Transverse colon (tissue), 4 donors: Measurements from ENCODE around the gene GLRA2. TPM values are rescaled to one million over a fixed set of nuclear protein-coding genes. Genes with fewer than 3 reads are reported as not detected.

Source experiments
- DNase-seq: peaks from one replicate; pipeline ENCODE4 v3.0.0-alpha.2; 2019
- H3K27ac ChIP-seq, 4 donors: fragments of 200-600 bp; sonication (generic); 2 replicates each; pipeline ENCODE4 v1.5.1; 2016 to 2018; ENCODE audit warnings: inconsistent platforms in 4 of 4
- H3K27me3 ChIP-seq: fragments of 200-600 bp; sonication (generic); 2 replicates; pipeline ENCODE4 v1.5.1; 2017; ENCODE audit warnings: inconsistent platforms
- H3K36me3 ChIP-seq, 4 donors: fragments of 200-600 bp; sonication (generic); 2 replicates each; pipeline ENCODE4 v1.5.1; 2017 to 2019; ENCODE audit warnings: inconsistent platforms in 4 of 4
- H3K4me1 ChIP-seq, 4 donors: fragments of 200-600 bp; sonication (generic); 2 replicates each; pipeline ENCODE4 v1.5.1; 2017 to 2020; ENCODE audit warnings: inconsistent platforms in 4 of 4
- H3K4me3 ChIP-seq, 4 donors: fragments of 200-600 bp; sonication (generic); 1 replicate in 1 of 4; 2 replicates in 3 of 4; pipeline versions ENCODE4 v1.5.1 to v1.6.1; 2017 to 2019; ENCODE audit warnings: inconsistent platforms in 4 of 4
- H3K9me3 ChIP-seq, 2 donors: fragments of 200-600 bp; sonication (generic); 2 replicates each; pipeline ENCODE4 v1.5.1; 2017 to 2019; ENCODE audit warnings: inconsistent platforms in 2 of 2
- EP300 ChIP-seq: sonication (generic); formaldehyde crosslinking; IDR thresholded peaks from one replicate; pipeline ENCODE4 v1.6.1; 2017; ENCODE audit warnings: antibody characterized with exemption, low read depth
- POLR2A ChIP-seq: fragments of 450-650 bp; IDR thresholded peaks from one replicate; pipeline ENCODE4 v1.6.1; 2016; ENCODE audit warnings: antibody characterized with exemption, mild to moderate bottlenecking, moderate library complexity
- POLR2AphosphoS5 ChIP-seq, 3 donors: sonication (generic); formaldehyde crosslinking; IDR thresholded peaks; one replicate each; pipeline ENCODE4 v1.6.1; 2016; ENCODE audit warnings: antibody characterized with exemption in 3 of 3
- WGBS, 2 donors: methylation state at CpG; one replicate each; pipeline ENCODE4 v1.1.5; 2018; ENCODE audit warnings: low coverage in 1 of 2; 5-methylcytosine and 5-hydroxymethylcytosine counted together
- in situ Hi-C, 4 donors: fragments of 200-750 bp; cut with MboI; loops; one replicate each; pipeline versions ENCODE4 v1.15.0 to v1.15.1; 2017; ENCODE audit warnings: low sequenced_read_pairs in 3 of 4, low pct_ligation_motif_present in 1 of 4, low pct_unique_long_range_greater_than_20kb in 1 of 4
- intact Hi-C: fragments of 100-400 bp; cut with DNase I; formaldehyde crosslinking; loops from one replicate; pipeline ENCODE4 v1.15.1; 2023; ENCODE audit warnings: low total_unique reads
- total RNA-seq, 4 donors: library from RNA; depleted of rRNA; stranded (reverse); fragments of >200 nt; gene quantifications; one replicate each; pipeline ENCODE4 v1.1.0, GENCODE V29; 2016
- TF ChIP-seq, protein P1 (sequence below), 5 experiments: fragments of 200-600 bp in 3 of 5; fragments of 450-650 bp in 2 of 5; sonication (generic) in 3 of 5; IDR thresholded peaks; 1 replicate in 2 of 5; 2 replicates in 3 of 5; pipeline ENCODE4 v1.5.1; 2016 to 2017; ENCODE audit warnings: antibody characterized with exemption in 5 of 5, inconsistent platforms in 3 of 5, mild to moderate bottlenecking in 2 of 5, moderate library complexity in 1 of 5

GLRA2 gene
- total RNA-seq, 4 donors from 2014 or later: 0.79 to 1.8 TPM; not detected in 2

DNA sequence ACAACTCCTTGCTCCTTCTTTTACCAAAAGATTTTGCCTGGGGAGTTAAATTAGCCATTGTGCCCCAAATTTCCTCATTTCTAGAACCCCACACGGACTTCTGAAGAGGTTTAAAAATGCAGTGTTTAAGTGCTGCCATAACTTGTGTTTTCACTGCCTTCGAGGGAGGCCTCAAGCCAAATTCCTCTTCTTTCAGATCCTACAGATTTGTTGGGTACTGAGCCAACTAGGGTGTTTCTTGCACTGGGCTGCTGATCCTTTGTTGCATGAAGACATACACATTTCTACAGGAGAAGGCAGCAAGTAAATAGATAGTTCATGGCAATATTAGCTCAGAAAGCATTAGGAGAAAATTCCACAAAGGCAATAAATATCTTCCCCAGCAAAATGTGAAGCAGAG is 43.8 kb downstream of the GLRA2 start:
- H3K27ac ChIP-seq: no peak overlapping the region
- intact Hi-C loops: no loop called here
- TF ChIP-seq POLR2AphosphoS5 (IDR thresholded peaks at IDR 0.05) (no peak), POLR2A (no peak)
- TF ChIP-seq, protein P1, sequence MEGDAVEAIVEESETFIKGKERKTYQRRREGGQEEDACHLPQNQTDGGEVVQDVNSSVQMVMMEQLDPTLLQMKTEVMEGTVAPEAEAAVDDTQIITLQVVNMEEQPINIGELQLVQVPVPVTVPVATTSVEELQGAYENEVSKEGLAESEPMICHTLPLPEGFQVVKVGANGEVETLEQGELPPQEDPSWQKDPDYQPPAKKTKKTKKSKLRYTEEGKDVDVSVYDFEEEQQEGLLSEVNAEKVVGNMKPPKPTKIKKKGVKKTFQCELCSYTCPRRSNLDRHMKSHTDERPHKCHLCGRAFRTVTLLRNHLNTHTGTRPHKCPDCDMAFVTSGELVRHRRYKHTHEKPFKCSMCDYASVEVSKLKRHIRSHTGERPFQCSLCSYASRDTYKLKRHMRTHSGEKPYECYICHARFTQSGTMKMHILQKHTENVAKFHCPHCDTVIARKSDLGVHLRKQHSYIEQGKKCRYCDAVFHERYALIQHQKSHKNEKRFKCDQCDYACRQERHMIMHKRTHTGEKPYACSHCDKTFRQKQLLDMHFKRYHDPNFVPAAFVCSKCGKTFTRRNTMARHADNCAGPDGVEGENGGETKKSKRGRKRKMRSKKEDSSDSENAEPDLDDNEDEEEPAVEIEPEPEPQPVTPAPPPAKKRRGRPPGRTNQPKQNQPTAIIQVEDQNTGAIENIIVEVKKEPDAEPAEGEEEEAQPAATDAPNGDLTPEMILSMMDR (IDR thresholded peaks at IDR 0.05): no peak
- WGBS, 2 donors: 59 to 80% methylated on average over 1 to 2 of the region's 2 CpGs
- DNase-seq: no peak
- no peaks in the 10 kb centered on the region for H3K4me1 ChIP-seq
- in situ Hi-C loops: no loop called here
- H3K27me3 ChIP-seq: no peaks in the 10 kb centered on the region
- no peaks in the 10 kb centered on the region for H3K9me3 ChIP-seq
- H3K4me3 ChIP-seq: no peak overlapping the region
- no peaks in the 10 kb centered on the region for H3K36me3 ChIP-seq

DNA sequence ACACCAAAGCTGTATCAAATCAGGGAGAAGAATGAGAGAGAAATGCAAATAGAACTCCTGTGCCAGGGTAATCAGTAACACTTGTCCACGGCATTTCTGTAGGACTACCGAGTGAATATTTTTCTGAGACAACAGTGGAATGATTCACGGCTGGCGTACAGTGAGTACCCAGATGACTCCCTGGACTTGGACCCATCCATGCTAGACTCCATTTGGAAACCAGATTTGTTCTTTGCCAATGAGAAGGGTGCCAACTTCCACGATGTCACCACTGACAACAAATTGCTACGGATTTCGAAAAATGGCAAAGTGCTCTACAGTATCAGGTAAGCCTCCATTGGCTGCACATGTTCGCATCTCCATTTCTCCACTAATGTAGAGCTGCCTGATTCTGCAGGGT is 51.7 kb downstream of the GLRA2 start:
- H3K27me3 ChIP-seq: no peaks in the 10 kb centered on the region
- TF ChIP-seq POLR2AphosphoS5 (IDR thresholded peaks at IDR 0.05) (no peak), POLR2A (no peak), EP300 (no peak)
- TF ChIP-seq, protein P1 (IDR thresholded peaks at IDR 0.05): no peak
- DNase-seq: no peak
- H3K4me3 ChIP-seq: no peak overlapping the region
- in situ Hi-C loops (no loop called here), intact Hi-C loops (no loop called here)
- H3K27ac ChIP-seq: no peak overlapping the region
- H3K36me3 ChIP-seq: no peaks in the 10 kb centered on the region
- 93 to 100% methylated on average over 1 to 8 of the region's 8 CpGs for WGBS, 2 donors
- no peaks in the 10 kb centered on the region for H3K9me3 ChIP-seq
- no peaks in the 10 kb centered on the region for H3K4me1 ChIP-seq

DNA sequence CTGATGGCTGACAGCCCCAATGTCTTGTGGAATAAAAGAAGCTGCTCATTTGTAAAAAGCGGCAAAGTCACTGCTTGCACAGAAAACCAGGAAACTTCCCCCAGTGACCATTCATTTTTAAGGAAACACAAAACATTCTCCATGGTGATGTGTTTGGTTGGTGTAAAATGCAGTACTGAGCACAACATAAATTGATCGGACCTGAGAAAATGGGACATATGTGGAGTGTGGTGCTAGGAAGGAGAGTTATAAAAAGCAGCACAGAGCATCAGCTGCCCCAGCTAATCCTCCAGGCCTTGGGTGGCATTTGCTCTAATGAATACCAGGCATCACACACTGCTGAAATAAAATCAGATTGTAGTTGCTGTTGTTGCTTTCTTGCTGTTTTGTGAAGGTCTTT is 55.2 kb downstream of the GLRA2 start:
- TF ChIP-seq POLR2A: no peak
- DNase-seq: no peak
- intact Hi-C loops (no loop called here), in situ Hi-C loops (no loop called here)
- H3K4me1 ChIP-seq: no peaks in the 10 kb centered on the region
- H3K4me3 ChIP-seq: no peak overlapping the region
- no peak overlapping the region for H3K27ac ChIP-seq
- H3K36me3 ChIP-seq: no peaks in the 10 kb centered on the region
- 86% methylated on average over 2 of the region's 2 CpGs; no CpG with 5 or more reads in 1 of the 2 donors for whole genome bisulfite sequencing, 2 donors
- no peaks in the 10 kb centered on the region for H3K9me3 ChIP-seq
- no peaks in the 10 kb centered on the region for H3K27me3 ChIP-seq

DNA sequence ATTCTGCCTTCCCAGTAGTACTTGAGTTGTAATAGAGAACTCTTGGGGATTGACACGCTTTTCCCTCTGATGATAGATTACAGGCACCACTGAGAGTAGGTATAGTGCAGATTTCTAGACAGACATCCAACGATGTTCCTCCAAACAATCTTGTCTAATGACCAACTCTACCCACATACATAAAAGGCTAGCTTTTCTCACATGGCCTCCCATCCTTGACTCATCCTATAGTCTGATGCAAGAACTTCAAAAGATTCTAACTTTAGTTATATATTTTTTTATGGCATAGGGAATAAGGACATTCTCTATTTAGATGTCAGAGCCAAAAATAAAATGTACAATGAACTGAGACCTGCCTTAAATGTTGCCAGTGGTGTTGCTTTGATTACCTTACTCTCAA is 60.9 kb downstream of the GLRA2 start:
- Histone ChIP-seq H3K9me3 (no peaks in the 10 kb centered on the region), H3K27ac (no peak overlapping the region), H3K36me3 (no peaks in the 10 kb centered on the region), H3K27me3 (no peaks in the 10 kb centered on the region), H3K4me1 (no peaks in the 10 kb centered on the region), H3K4me3 (no peak overlapping the region)
- 62% methylated on average over 2 of the region's 2 CpGs; no CpG with 5 or more reads in 1 of the 2 donors for WGBS, 2 donors
- TF ChIP-seq EP300 (no peak), POLR2AphosphoS5 (IDR thresholded peaks at IDR 0.05) (no peak), POLR2A (no peak)
- TF ChIP-seq, protein P1 (IDR thresholded peaks at IDR 0.05): no peak
- in situ Hi-C loops (no loop called here), intact Hi-C loops (no loop called here)
- no peak for DNase-seq

DNA sequence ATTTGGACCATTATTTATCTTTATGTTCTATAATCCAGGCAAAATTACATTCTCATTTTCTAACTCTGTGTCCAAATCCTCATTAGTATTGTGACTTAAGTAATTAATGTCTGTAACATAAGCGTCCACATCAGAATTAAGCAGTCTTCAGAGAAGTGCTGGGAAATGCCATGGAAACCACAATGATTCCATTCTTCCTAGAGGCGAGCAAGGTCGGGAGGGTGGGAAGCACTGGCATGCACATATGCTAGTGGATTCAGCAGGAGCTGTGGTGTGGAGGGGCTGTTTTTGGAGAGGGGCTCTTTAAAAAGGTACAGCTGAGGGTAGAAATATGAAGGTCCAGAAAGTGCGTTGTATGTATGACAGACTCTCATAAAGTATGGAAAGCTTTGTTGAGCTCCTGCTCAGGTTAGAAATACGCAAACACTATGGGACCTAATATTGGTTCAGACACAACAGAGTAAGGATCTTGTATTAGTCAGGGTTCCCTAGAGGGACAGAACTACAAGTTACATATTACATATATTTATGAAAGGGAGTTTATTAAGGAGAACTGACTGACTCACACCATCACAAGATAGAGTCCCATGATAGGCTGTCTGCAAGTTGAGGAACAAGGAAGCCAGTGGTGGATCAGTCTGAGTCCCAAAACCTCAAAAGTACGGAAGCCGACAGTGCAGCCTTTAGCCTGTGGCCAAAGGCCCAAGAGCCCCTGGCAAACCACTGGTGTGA is 61.5 kb downstream of the GLRA2 start:
- in situ Hi-C loops: no loop called here

More for the DNA sequence above, 61.5 kb downstream of the GLRA2 start:
- no peak overlapping the region for H3K4me3 ChIP-seq
- DNase-seq: no peak
- intact Hi-C loops: no loop called here
- H3K9me3 ChIP-seq: no peaks in the 10 kb centered on the region
- no peaks in the 10 kb centered on the region for H3K36me3 ChIP-seq
- no peak overlapping the region for H3K27ac ChIP-seq
- no peaks in the 10 kb centered on the region for H3K4me1 ChIP-seq
- no peaks in the 10 kb centered on the region for H3K27me3 ChIP-seq
- TF ChIP-seq EP300: no peak
- TF ChIP-seq POLR2AphosphoS5 (IDR thresholded peaks at IDR 0.05): no peak
- TF ChIP-seq, protein P1 (IDR thresholded peaks at IDR 0.05): no peak
- no peak for TF ChIP-seq POLR2A
- WGBS, 2 donors: 91 to 100% methylated on average over 1 to 7 of the region's 7 CpGs
